Colonic mucosa (tissue), 4 donors: ENCODE measurements around the gene CHMP2B. TPM values are rescaled to one million over a fixed set of nuclear protein-coding genes. Genes with fewer than 3 reads are reported as not detected.

Experiments used
- DNase-seq: peaks from one replicate; pipeline ENCODE4 v3.0.0-alpha.2; 2020
- H3K27ac ChIP-seq: fragments of 200-600 bp; one replicate; pipeline ENCODE4 v1.8.0; 2021
- H3K27me3 ChIP-seq: fragments of 200-600 bp; one replicate; pipeline ENCODE4 v1.8.0; 2021
- H3K36me3 ChIP-seq: fragments of 200-600 bp; one replicate; pipeline ENCODE4 v1.8.0; 2021
- H3K4me1 ChIP-seq: fragments of 200-600 bp; one replicate; pipeline ENCODE4 v1.8.0; 2021; ENCODE audit warnings: mild to moderate bottlenecking
- H3K4me3 ChIP-seq: fragments of 200-600 bp; one replicate; pipeline ENCODE4 v1.8.0; 2021
- H3K9ac ChIP-seq, 2 donors: one replicate each; pipeline ENCODE4 v1.7.0; 2013; ENCODE audit warnings: control low read depth in 2 of 2, low read depth in 2 of 2, low read length in 2 of 2
- H3K9me3 ChIP-seq: fragments of 200-600 bp; one replicate; pipeline ENCODE4 v1.8.0; 2021
- CTCF ChIP-seq: fragments of 200-600 bp; IDR thresholded peaks from one replicate; pipeline ENCODE4 v1.8.0; 2022; ENCODE audit warnings: antibody characterized with exemption, mild to moderate bottlenecking
- intact Hi-C: fragments of 100-400 bp; cut with DNase I; formaldehyde crosslinking; loops from one replicate; pipeline ENCODE4 v1.14.1; 2022
- total RNA-seq, 2 donors: library from RNA; stranded (reverse); fragmentation: NEBNext Ultra II Directional in 1 of 2; extraction: Animal tissue kit (Norgen Biotek cat#: 25700) in 1 of 2; gene quantifications; one replicate each; pipeline ENCODE4 v1.2.1, GENCODE V29; 2021
- donor health status: healthy.
- donor health status: DM: no; HTN: no; CAD: no.
- donor health status: DM: no; HTN: no; CAD: no.

The CHMP2B gene
- total RNA-seq, 2 donors from 2014 or later: 80.2 to 103 TPM

- Histone ChIP-seq H3K9ac (no peak overlapping the region), H3K4me3 (no peak overlapping the region), H3K4me1 (no peaks in the 10 kb centered on the region), H3K36me3 (no peaks in the 10 kb centered on the region), H3K27me3 (no peaks in the 10 kb centered on the region), H3K9me3 (no peaks in the 10 kb centered on the region), H3K27ac (no peak overlapping the region)
- intact Hi-C loops: no loop called here
- DNase-seq: no peak
- no peak for TF ChIP-seq CTCF
Observed at GRCh38 chr3:87200060-87200647, 27.0 kb upstream of the CHMP2B start.

- no peaks in the 10 kb centered on the region for H3K36me3 ChIP-seq
- no peak for TF ChIP-seq CTCF
- no peak overlapping the region for H3K9ac ChIP-seq
- no peaks in the 10 kb centered on the region for H3K4me1 ChIP-seq
- H3K9me3 ChIP-seq: no peaks in the 10 kb centered on the region
- H3K4me3 ChIP-seq: no peak overlapping the region
- intact Hi-C loops: no loop called here
- no peaks in the 10 kb centered on the region for H3K27me3 ChIP-seq
- no peak for DNase-seq
- H3K27ac ChIP-seq: no peak overlapping the region
Observed at GRCh38 chr3:87201727-87202126, 25.4 kb upstream of the CHMP2B start.

GRCh38 chr3:87203809-87204208 lies 23.3 kb upstream of the CHMP2B start:
- Histone ChIP-seq H3K9ac (no peak overlapping the region), H3K9me3 (no peaks in the 10 kb centered on the region), H3K27me3 (no peaks in the 10 kb centered on the region), H3K27ac (no peak overlapping the region), H3K36me3 (no peaks in the 10 kb centered on the region), H3K4me3 (no peak overlapping the region), H3K4me1 (no peaks in the 10 kb centered on the region)
- no peak for DNase-seq
- TF ChIP-seq CTCF: no peak
- intact Hi-C loops: no loop called here

GRCh38 chr3:87206070-87206469 lies 21.0 kb upstream of the CHMP2B start:
- no peaks in the 10 kb centered on the region for H3K27me3 ChIP-seq
- intact Hi-C loops: no loop called here
- H3K4me3 ChIP-seq: no peak overlapping the region
- no peak overlapping the region for H3K9ac ChIP-seq
- peak overlapping the region; percentile 32 for H3K27ac ChIP-seq
- H3K4me1 ChIP-seq: no peaks in the 10 kb centered on the region
- H3K9me3 ChIP-seq: no peaks in the 10 kb centered on the region
- no peak for DNase-seq
- TF ChIP-seq CTCF: no peak
- no peaks in the 10 kb centered on the region for H3K36me3 ChIP-seq

- intact Hi-C loops: no loop called here
- DNase-seq: no peak
- Histone ChIP-seq H3K36me3 (no peaks in the 10 kb centered on the region), H3K9ac (no peak overlapping the region), H3K4me3 (no peak overlapping the region), H3K4me1 (no peaks in the 10 kb centered on the region), H3K27me3 (no peaks in the 10 kb centered on the region), H3K9me3 (no peaks in the 10 kb centered on the region), H3K27ac (peak overlapping the region; percentile 32)
- TF ChIP-seq CTCF: no peak
Observed at GRCh38 chr3:87206635-87207034, 20.5 kb upstream of the CHMP2B start.
